Left cardiac atrium (tissue), 4 donors: ENCODE results near the gene XRCC1. TPM values are rescaled to one million over a fixed set of nuclear protein-coding genes. Genes with fewer than 3 reads are reported as not detected.
"Not testable (repeated sequence)": the region's sequence is repeated elsewhere in the genome, so short reads cannot be mapped to it uniquely, and the experiment has no call there.

Source experiments
- ATAC-seq, 2 donors: fragments of 200-7000 bp; cut with Tn5 transposase; one replicate each; pipeline ENCODE4 v1.9.1; 2020; ENCODE audit warnings: mild to moderate bottlenecking in 2 of 2, moderate library complexity in 2 of 2
- DNase-seq: peaks from one replicate; pipeline ENCODE4 v3.0.0-alpha.2; 2020
- intact Hi-C, 2 donors: fragments of 100-400 bp; cut with DNase I; formaldehyde crosslinking; loops; one replicate each; pipeline versions ENCODE4 v1.14.1 to v1.15.1; 2022 to 2023
- total RNA-seq, 2 donors: library from RNA; stranded (reverse); fragmentation: NEBNext Ultra II Directional; extraction: Animal tissue kit (Norgen Biotek cat#: 25700); gene quantifications; one replicate each; pipeline ENCODE4 v1.2.1, GENCODE V29; 2021
- donor health status: DM: no; HTN: yes; CAD: no.
- donor health status: DM: no; HTN: yes; CAD: no; lungs with severe emphysema.
- donor health status: DM: yes; HTN: yes; CAD: no.
- donor health status: Dilated cardiomyopathy.

XRCC1 gene
- total RNA-seq, 2 donors from 2014 or later = 14.0 to 17.4 TPM

GRCh38 chr19:43533546-43534304, 41.6 kb downstream of the XRCC1 start:
- intact Hi-C loops = loop anchor here in 1 of 2 donors (5.0 to 10.0 kb wide), 2 partner anchors 134 to 251 kb away; partner anchors contain the start of gene KCNN4
- ATAC-seq (peak; percentile 85 to 91), DNase-seq (peak; percentile 100)

GRCh38 chr19:43532962-43533545, 42.3 kb downstream of the XRCC1 start, which contains the start of gene ZNF575:
Gene ZNF575 (plus strand): TSS chr19:43533188. CDS start chr19:43534423, 1,235 bp downstream.
- DNase-seq = peak; percentile 89
- intact Hi-C loops = loop anchor here in 1 of 2 donors (5.0 to 10.0 kb wide), 2 partner anchors 134 to 252 kb away; partner anchors contain the start of gene KCNN4
- ATAC-seq = peak; percentile 82 to 83

- intact Hi-C loops = loop anchor here in 1 of 2 donors (5.0 to 10.0 kb wide), 2 partner anchors 135 to 252 kb away; partner anchors contain the start of gene KCNN4
- DNase-seq (peak; percentile 71), ATAC-seq (peak; percentile 2 to 6)
Observed at GRCh38 chr19:43532571-43532961, 42.8 kb downstream of the XRCC1 start.

GRCh38 chr19:43527860-43528622, 47.3 kb downstream of the XRCC1 start:
- peak in 1 of 2 donors; percentile 4 for ATAC-seq
- peak; percentile 46 for DNase-seq

GRCh38 chr19:43526884-43527859, 48.2 kb downstream of the XRCC1 start, which contains the start of gene ETHE1:
Gene ETHE1 (minus strand): TSS chr19:43527201. CDS start chr19:43527177, 24 bp downstream.
- peak; percentile 90 for DNase-seq
- intact Hi-C loops = no loop called here
- ATAC-seq = peak; percentile 92 to 94

More at GRCh38 chr19:43527860-43528622, 47.3 kb downstream of the XRCC1 start:
- intact Hi-C loops = no loop called here

GRCh38 chr19:43525836-43526771, 49.2 kb downstream of the XRCC1 start:
- DNase-seq (peak; percentile 39), ATAC-seq (peak; percentile 27 to 36)
- intact Hi-C loops = no loop called here

GRCh38 chr19:43524922-43525835, 50.1 kb downstream of the XRCC1 start:
- peak; percentile 68 for DNase-seq
- intact Hi-C loops = no loop called here
- ATAC-seq = peak; percentile 56 to 72

- DNase-seq, intact Hi-C loops, ATAC-seq: not testable (repeated sequence)
Observed at GRCh38 chr19:43523696-43524095, 51.6 kb downstream of the XRCC1 start.

- ATAC-seq = no peak
- no peak for DNase-seq
- intact Hi-C loops = no loop called here
Observed at GRCh38 chr19:43522929-43523328, 52.4 kb downstream of the XRCC1 start.

- ATAC-seq (peak; percentile 61 to 81), DNase-seq (peak; percentile 78)
- intact Hi-C loops = loop anchor here (1.0 to 2.0 kb wide), 2 partner anchors 72 to 73 kb away; no protein-coding TSS in a partner anchor
Observed at GRCh38 chr19:43519436-43520088, 55.8 kb downstream of the XRCC1 start.

GRCh38 chr19:43518051-43518450, 57.3 kb downstream of the XRCC1 start:
- ATAC-seq = no peak
- intact Hi-C loops = loop anchor here in 1 of 2 donors (2.0 kb wide), 1 partner anchor 71 kb away; no protein-coding TSS in a partner anchor

GRCh38 chr19:43512399-43512798, 62.9 kb downstream of the XRCC1 start:
- ATAC-seq, DNase-seq, intact Hi-C loops: not testable (repeated sequence)

More at GRCh38 chr19:43518051-43518450, 57.3 kb downstream of the XRCC1 start:
- no peak for DNase-seq

GRCh38 chr19:43511324-43511723, 64.0 kb downstream of the XRCC1 start:
- intact Hi-C loops = no loop called here
- DNase-seq (no peak), ATAC-seq (no peak)

GRCh38 chr19:43510713-43511112, 64.6 kb downstream of the XRCC1 start:
- no peak for ATAC-seq
- intact Hi-C loops = no loop called here
- DNase-seq = no peak

GRCh38 chr19:43507880-43508279, 67.4 kb downstream of the XRCC1 start:
- ATAC-seq = no peak
- no peak for DNase-seq
- intact Hi-C loops = no loop called here
